GM13977 (cell line): Measurements from ENCODE around the gene SGK1.

Experiments
- DNase-seq: peaks from one replicate; pipeline ENCODE4 v3.0.0; 2012; ENCODE audit warnings: low spot score
- in situ Hi-C: fragments of 300-500 bp; cut with MboI; formaldehyde crosslinking; loops from one replicate; pipeline ENCODE4 v1.12.0; 2022; ENCODE audit warnings: low sequenced_read_pairs, low pct_unique_long_range_greater_than_20kb, mixed read lengths, inconsistent platforms; ENCODE audit not compliant: unreplicated experiment
- TF ChIP-seq, protein P1 (sequence below): IDR thresholded peaks from 2 replicates; pipeline ENCODE4 v1.5.1; 2012; ENCODE audit warnings: mild to moderate bottlenecking, control low read depth; ENCODE audit not compliant: insufficient read depth; ENCODE audit errors: extremely low read depth, missing control alignments

The SGK1 gene

DNA sequence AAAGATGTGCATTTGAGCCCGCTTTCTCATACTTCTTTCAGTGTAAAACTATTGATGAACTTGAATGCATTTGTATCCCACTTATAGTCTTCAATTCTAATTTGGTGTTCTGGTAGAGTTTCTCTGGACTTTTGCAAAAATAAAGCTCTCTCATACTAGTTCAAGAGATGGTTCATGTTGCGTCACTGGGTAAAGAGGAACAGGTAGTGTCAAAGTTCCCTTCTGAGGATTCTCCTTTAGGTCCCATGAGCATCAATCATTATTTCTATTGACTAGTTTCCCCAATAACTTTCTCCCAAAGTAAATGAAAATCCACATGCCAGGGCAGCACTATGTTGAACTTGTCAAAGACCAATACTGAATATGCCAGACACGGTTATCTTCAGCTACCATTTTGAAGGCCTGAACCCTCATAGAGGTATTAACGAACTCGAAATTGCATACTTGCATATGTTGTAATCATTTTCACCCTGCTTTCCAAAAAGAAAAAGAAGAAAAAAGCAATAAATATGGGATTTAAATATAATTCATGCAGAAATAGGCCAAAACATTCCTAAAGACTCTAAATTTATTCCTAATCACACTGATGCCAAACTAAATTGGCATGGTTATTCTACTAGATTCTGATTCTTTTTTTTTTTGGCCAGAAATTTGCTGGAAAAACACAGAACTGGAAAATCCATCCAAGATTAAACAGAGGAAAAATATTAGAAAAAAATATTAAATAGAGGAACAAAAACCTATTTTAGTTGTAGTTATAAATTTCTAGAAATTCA is 84.5 kb downstream of the SGK1 start:
- TF ChIP-seq, protein P1, sequence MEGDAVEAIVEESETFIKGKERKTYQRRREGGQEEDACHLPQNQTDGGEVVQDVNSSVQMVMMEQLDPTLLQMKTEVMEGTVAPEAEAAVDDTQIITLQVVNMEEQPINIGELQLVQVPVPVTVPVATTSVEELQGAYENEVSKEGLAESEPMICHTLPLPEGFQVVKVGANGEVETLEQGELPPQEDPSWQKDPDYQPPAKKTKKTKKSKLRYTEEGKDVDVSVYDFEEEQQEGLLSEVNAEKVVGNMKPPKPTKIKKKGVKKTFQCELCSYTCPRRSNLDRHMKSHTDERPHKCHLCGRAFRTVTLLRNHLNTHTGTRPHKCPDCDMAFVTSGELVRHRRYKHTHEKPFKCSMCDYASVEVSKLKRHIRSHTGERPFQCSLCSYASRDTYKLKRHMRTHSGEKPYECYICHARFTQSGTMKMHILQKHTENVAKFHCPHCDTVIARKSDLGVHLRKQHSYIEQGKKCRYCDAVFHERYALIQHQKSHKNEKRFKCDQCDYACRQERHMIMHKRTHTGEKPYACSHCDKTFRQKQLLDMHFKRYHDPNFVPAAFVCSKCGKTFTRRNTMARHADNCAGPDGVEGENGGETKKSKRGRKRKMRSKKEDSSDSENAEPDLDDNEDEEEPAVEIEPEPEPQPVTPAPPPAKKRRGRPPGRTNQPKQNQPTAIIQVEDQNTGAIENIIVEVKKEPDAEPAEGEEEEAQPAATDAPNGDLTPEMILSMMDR, result no peak
- in situ Hi-C loops, result no loop called here
- DNase-seq, result no peak

DNA sequence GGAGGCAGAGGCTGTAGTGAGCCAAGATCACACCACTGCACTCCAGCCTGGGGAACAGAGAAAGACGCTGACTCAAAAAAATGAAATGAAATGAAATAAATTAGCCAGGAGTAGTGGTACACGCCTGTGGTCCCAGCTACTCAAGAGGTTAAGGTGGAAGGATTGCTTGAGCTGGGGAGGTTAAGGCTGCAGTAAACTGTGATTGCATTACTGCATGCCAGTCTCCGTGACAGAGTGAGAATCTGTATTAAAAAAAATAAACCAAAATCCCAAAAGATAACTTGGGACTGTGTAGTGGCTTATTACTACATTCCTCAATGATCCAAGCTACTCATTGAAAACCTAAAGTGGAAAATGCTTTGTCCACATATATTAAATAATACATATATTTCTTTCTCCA is 87.0 kb downstream of the SGK1 start:
- DNase-seq, result no peak
- in situ Hi-C loops, result no loop called here
- TF ChIP-seq, protein P1, result no peak

DNA sequence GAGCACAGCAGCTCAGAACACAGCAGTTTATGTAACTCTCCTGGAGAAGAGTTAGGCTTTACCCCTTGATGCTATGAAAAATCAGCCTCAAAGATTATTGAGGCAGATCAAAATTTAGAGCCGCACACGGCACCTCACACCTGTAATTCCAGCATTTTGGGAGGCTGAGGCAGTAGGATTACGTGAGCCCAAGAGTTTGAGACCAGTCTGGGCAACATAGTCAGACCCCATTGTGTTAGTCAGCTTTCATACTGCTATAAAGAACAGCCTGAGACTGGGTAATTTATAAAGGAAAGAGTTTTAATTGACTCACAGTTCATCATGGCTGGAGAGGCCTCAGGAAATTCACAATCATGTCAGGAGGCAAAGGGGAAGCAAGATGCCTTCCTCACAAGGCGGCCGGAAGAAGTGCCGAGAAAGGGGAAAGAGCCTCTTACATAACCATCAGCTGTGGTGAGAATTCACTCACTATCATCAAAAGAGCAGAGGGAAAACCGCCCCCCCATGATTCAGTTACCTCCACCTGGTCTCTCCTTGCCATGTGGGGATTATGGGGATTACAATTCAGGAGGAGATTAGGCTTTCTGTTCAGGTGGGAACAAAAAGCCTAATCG is 87.7 kb downstream of the SGK1 start:
- TF ChIP-seq, protein P1, result no peak
- DNase-seq, result no peak
- in situ Hi-C loops, result no loop called here

DNA sequence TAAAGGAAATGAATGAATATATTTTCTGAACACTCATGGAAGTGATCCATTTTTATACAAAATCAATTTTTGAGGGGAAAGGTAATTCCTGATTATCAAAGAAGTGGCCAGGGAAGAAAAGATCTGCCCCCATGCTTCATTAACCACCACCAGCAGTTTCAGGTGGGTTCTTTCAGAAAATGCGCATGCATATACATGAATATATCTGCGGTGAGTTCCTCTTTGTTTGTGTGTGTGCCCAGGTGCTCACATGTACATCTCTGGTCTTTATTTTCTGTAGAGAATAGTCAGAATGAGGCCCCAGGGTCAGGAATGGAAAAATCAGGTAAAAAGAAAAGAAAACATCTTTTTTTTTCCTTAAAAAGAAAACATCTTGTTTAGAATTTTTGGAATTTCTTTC is 88.4 kb downstream of the SGK1 start:
- no peak for DNase-seq
- in situ Hi-C loops, result no loop called here
- TF ChIP-seq, protein P1, result no peak

DNA sequence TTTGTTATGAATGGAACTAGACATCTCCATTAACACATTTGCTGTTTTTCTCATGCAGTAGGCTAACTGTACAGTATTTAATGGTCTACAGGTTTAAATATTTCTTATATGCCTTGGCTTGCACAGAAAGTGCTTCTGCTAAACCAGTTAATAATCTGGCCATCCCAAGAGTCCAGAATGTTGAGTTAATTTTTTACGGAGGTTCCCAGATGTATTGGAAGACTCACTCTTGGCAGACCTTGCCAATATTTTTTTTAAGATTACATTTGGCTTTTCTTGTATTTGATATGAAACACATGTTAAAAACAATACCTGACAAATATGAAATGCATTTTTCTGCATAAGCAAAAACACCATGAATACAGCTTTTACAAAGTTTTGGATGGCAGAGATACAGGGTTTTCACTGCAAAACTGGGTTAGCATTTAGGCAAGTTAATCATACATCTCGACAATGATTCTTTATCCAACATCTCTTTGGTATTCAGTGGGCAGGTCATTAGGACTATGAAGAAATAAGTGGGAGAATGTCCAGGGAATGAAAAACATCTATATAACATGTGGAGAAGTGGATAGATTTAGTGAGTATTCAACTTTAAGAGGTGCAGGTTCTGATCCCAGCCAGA is 94.0 kb downstream of the SGK1 start:
- DNase-seq, result no peak
- in situ Hi-C loops, result no loop called here
- TF ChIP-seq, protein P1, result no peak

DNA sequence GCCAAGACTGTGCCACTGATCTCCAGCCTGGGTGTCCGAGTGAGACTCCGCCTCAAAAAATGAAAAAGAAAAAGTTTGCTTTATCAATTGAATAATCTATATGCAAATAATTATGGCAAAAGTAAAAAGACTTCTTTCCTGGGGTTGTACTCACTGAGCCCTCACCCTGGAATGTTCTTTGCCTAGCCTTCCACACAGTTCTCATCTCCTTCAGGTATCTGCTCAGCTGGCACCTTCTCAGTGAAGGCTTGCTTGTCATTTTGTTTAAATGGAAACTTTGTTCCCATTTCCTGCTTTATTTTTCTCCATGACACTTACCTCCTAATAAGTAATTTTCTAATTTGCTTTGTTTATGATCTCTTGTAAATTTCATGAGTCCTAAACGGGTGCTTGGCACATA is 96.7 kb downstream of the SGK1 start:
- in situ Hi-C loops, result no loop called here
- TF ChIP-seq, protein P1, result no peak
- no peak for DNase-seq
